Measurements from ENCODE around the gene LSP1. TPM values are rescaled to one million over a fixed set of nuclear protein-coding genes. Genes with fewer than 3 reads are reported as not detected.
A peak's percentile ranks its signal among the peaks of the same experiment; 100 is the strongest.

LSP1 gene
- total and polyA plus RNA-seq, 2 of the 13 experiments (the other 11 are each of a cell fraction or from before 2014, with no cell fraction given) = 0.59 to 1.00 TPM

GRCh38 chr11:1830322-1831223 lies 22.3 kb upstream of the LSP1 start (continued):
- peak; percentile 66; the same call in 1 of the 2 replicates for TF ChIP-seq ZBTB4 (CRISPR knock-in tag; IDR thresholded peaks at IDR 0.05; ENCODE audit: borderline replicate concordance)
- peak; percentile 80; the same call in 1 of the 2 replicates for TF ChIP-seq ZBTB42 (CRISPR knock-in tag; IDR thresholded peaks at IDR 0.05)
- 0 out of 2 replicates have a peak, but pooled peaks have one; percentile 32 for TF ChIP-seq BATF2 (CRISPR knock-in tag; IDR thresholded peaks at IDR 0.05)
- peak; percentile 47; the same call in 1 of the 2 replicates for TF ChIP-seq SP5 (CRISPR knock-in tag; IDR thresholded peaks at IDR 0.05; ENCODE audit: borderline replicate concordance, low read depth)
- 0 out of 2 replicates have a peak, but pooled peaks have one; percentile 22 for TF ChIP-seq RFX3 (CRISPR knock-in tag; IDR thresholded peaks at IDR 0.05)
- peak; percentile 56 for TF ChIP-seq FOXJ3 (CRISPR knock-in tag; IDR thresholded peaks at IDR 0.05; ENCODE audit: borderline replicate concordance)
- TF ChIP-seq FIP1L1 (IDR thresholded peaks at IDR 0.05; ENCODE audit: borderline replicate concordance, insufficient read depth, low read depth, low read length) = no peak
- TF ChIP-seq JUN (CRISPR knock-in tag; IDR thresholded peaks at IDR 0.05) = no peak
- peak; percentile 80 for TF ChIP-seq PAXIP1 (CRISPR knock-in tag; conservative IDR thresholded peaks at IDR 0.05)
- no peak for TF ChIP-seq AGO1 (IDR thresholded peaks at IDR 0.05; ENCODE audit: low read depth, low read length, poor library complexity, severe bottlenecking)
- no peak; the same call in 1 of the 2 replicates for TF ChIP-seq AKAP8 (CRISPR knock-in tag; IDR thresholded peaks at IDR 0.05)
- TF ChIP-seq ARHGAP35 (CRISPR knock-in tag; IDR thresholded peaks at IDR 0.05; ENCODE audit: borderline replicate concordance) = peak; percentile 25; the same call in 1 of the 2 replicates
- no peak for TF ChIP-seq MED13 (CRISPR knock-in tag; IDR thresholded peaks at IDR 0.05)
- no peak for TF ChIP-seq KAT2B (IDR thresholded peaks at IDR 0.05; ENCODE audit: borderline replicate concordance, low read depth, low read length)
- 0 out of 2 replicates have a peak, but pooled peaks have one; percentile 17 for TF ChIP-seq ZNF770 (CRISPR knock-in tag; IDR thresholded peaks at IDR 0.05)

Measured in HepG2 (cell line).